ENCODE data around the gene SH3BP4. TPM values are rescaled to one million over a fixed set of nuclear protein-coding genes. Genes with fewer than 3 reads are reported as not detected.

SH3BP4 gene
- total and polyA plus RNA-seq, 2 of the 13 experiments (the other 11 are each of a cell fraction or from before 2014, with no cell fraction given) = 34.6 to 99.1 TPM

- TF ChIP-seq ZNF318 (CRISPR knock-in tag; IDR thresholded peaks at IDR 0.05) (no peak; the same call in 1 of the 2 replicates), YY1 (IDR thresholded peaks at IDR 0.05; ENCODE audit: insufficient read depth, insufficient replicate concordance, low read depth, low read length) (no peak), ARNTL (CRISPR knock-in tag; IDR thresholded peaks at IDR 0.05) (peak; percentile 92), ZSCAN29 (CRISPR knock-in tag; conservative IDR thresholded peaks at IDR 0.05) (peak; percentile 94), ZNF546 (CRISPR knock-in tag; conservative IDR thresholded peaks at IDR 0.05) (peak; percentile 82; the same call in 1 of the 2 replicates), CBX1 (IDR thresholded peaks at IDR 0.05; ENCODE audit: low read depth) (peak; percentile 78), MLXIP (CRISPR knock-in tag; IDR thresholded peaks at IDR 0.05; ENCODE audit: borderline replicate concordance) (peak; percentile 85; the same call in 1 of the 2 replicates), ZNF788 (CRISPR knock-in tag; IDR thresholded peaks at IDR 0.05; ENCODE audit: borderline replicate concordance) (peak; percentile 95; the same call in 1 of the 2 replicates), NPAS2 (CRISPR knock-in tag; IDR thresholded peaks at IDR 0.05; ENCODE audit: borderline replicate concordance) (no peak), TSC22D2 (CRISPR knock-in tag; IDR thresholded peaks at IDR 0.05; ENCODE audit: borderline replicate concordance) (peak; percentile 93), ZNF749 (CRISPR knock-in tag; IDR thresholded peaks at IDR 0.05; ENCODE audit: borderline replicate concordance) (peak; percentile 96)
- TF ChIP-seq, protein P1, sequence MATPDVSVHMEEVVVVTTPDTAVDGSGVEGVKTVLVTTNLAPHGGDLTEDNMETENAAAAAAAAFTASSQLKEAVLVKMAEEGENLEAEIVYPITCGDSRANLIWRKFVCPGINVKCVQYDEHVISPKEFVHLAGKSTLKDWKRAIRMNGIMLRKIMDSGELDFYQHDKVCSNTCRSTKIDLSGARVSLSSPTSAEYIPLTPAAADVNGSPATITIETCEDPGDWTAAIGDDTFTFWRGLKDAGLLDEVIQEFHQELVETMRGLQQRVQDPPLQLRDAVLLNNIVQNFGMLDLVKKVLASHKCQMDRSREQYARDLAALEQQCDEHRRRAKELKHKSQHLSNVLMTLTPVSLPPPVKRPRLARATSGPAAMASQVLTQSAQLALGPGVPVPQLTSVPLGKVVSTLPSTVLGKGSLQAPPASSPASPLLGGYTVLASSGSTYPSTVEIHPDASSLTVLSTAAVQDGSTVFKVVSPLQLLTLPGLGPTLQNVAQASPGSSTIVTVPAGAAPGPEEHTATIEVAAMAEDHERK (CRISPR knock-in tag; IDR thresholded peaks at IDR 0.05; ENCODE audit: low read depth) = no peak
Measured at GRCh38 chr2:235005603-235006259, 53.9 kb downstream of the SH3BP4 start (continued).

Data from HepG2 (cell line).